Activated naive CD4-positive, alpha-beta T cell (primary cell): ENCODE measurements around the gene SDK1.

Source experiments
- DNase-seq, 4 experiments: peaks; one replicate each; lab custom pipeline; 2025; lab: John Stamatoyannopoulos, UW

The SDK1 gene

DNA sequence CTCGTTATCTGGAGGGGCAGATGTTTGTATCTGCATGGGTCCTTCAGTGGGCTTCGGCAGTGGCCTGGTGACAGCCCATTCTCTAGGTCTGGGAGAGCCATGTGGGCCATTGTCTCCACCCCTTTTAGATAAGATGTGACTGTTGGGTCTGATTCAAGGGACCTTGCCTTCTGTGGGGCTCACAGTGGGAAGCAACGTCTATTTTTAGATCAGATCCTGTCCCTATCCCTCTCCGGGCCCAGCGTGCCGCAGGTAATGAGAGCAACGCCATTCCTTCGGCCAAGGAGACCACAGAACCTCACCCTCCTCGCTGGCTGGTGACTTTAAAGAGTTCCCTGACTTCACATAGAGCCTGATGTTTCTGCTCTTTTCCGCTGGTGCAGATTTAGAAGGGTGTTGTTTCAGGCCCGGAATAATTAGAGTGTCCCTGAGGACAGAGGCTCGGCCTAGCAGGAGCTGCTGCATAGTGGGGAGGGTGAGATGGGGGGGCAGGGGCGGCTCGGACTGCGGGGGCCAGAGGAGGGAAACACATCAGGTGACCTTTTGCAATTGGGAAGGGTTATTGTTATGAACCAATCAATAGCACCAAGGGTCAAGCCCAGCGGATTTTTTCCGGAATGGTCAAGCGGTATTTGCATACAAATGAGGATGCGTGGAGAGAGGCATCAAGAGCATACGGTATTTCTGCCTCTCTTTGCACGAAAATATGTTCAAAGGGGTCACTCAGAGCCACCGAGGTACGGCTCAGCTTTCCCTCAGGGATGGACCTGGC is 878.0 kb downstream of the SDK1 start:
- DNase-seq, result no peak

GRCh38 chr7:4179688-4180380 is 878.8 kb downstream of the SDK1 start:
- DNase-seq, result no peak

DNA sequence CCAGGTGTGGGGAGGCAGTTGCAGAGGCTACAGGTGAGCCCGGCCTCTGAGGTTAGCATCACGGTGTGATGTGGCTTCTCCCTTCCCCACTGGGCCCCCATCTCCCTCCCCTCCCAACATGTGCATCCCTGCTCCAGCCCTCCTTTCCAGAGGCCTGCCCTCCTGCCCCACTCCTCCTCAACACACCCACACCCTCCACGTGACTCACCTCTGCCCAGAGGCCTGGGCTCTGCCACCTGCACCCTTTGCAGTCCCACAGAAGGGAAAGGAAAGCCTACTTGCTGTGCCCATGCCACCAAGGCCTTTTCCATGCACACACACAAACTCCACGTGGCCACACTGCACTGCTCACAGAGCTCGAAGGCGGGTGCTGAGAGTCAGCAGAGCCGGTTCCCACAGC is 880.4 kb downstream of the SDK1 start:
- no peak for DNase-seq

DNA sequence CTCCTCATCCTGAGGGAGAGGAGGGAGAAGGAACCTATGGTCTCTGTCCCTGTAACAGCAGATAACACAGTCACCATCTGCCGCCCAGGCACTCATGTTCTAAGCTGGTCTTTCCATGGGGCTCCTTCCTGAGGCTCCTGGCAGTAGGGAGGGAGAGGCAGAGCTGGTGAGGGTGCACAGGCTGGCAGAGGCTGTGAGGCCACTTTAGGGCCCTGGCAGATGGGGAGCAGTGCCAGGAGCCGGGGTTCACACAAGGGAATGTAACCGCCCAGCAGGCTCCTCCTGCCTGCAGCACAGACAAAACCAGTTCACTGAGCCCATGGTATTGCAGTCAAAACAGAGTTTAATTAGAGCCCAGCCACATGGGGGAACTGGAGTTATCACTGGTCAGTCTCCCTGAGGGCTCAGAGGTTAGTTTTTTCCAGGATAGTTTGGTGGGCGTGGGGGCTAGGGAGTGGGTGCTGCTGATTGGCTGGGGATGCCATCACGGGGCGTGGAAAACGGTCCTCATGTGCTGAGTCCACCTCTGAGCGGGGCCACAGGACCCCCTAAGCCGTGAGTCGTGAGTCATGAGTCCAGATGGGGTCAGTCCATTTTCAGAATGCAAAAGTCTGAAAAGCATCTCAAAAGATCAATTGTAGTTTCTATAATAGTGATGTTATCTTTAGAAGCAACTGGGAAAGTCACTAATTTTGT is 881.7 kb downstream of the SDK1 start:
- no peak for DNase-seq

- DNase-seq, result no peak
Observed at GRCh38 chr7:4184653-4185052, 883.6 kb downstream of the SDK1 start.

GRCh38 chr7:4185136-4185535 is 884.1 kb downstream of the SDK1 start:
- DNase-seq, result no peak

- no peak for DNase-seq
Observed at GRCh38 chr7:4185721-4186512, 884.9 kb downstream of the SDK1 start.

- DNase-seq, result no peak
Observed at GRCh38 chr7:4186513-4186780, 885.4 kb downstream of the SDK1 start.

DNA sequence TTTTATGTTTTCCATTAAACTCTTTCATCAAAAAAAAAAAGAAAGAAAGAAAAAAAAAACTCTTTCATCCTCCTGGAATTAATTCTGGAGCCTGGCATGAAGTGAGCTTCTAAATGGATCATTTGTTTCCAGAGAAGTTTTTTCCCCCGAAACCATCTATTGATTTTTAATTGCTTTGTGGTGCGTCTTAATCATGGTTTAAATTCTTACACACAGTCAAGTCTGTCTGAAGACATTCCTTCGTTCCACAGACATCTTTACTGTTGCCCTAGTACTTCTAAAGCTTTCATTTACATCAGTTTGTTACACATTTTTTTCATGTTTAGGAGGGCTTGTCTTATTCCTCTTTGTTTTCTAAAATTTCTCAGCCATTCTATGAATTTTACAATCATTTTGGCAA is 887.6 kb downstream of the SDK1 start:
- no peak for DNase-seq

DNA sequence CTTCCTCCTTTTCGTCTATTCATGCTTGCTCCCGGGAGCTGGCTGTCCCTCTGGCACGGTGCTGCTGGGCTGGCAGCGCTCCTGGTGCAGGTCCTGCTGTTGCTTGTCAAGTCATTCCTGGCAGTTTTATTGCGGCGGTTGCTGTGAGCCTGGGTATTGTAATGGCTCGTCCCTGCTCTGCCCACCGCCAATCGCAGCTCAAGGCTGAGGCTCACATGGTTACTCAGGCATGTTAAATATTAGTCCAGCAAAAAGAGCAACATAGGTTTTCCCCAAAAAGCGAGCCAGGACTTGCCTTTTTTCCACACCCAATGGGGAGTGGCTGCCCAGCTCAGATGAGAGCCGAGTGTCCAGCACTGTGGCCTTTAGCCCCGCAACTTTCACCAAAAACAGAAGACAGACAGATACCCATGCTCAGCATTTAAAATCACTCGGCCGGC is 888.1 kb downstream of the SDK1 start:
- DNase-seq, result no peak

DNA sequence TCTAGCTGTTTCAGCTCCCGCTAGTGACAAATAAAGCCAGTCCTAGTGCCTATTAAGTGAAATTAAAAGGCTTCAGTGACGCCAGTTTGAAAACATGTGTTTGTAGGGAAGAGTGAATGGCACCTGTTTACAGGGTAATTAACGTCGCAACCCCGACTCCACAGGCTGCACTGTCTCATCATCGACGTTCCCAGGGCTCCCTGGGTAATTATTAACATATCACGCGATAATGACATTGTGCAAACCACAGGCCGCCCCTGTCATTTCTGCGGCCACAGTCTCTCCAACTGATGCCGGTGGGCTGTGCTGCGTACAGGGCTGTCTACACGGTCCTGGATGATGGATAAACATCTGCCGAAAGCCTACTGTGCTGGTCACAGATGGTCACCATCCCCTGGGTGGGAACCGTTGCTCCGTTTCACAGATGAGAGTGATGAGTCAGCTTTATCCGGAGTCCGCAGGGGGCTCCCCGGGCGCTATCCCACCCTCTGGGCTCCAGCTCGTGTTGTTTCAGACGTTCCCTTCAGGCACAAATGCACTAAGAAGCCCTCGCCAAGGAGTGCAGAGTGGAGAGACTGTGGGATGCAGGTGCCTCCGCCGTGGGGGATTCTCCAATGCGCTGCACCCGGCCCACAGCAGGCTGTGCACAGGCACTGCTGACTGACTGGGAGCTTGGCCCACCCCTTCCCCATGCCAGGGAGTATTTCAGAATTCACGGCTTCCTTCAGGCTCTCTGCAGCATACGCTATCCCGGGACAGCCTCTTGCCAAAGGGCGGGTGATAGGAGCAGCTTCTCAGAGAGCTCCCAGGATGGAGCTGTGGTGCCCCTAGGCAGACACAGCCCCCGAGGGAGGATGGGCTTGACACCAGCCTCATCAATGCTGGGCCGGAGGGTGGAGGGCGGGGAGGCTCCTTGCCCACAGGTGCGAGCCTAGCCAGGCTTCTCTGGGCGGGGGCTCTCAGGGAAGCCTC is 889.2 kb downstream of the SDK1 start:
- DNase-seq, result no peak

DNA sequence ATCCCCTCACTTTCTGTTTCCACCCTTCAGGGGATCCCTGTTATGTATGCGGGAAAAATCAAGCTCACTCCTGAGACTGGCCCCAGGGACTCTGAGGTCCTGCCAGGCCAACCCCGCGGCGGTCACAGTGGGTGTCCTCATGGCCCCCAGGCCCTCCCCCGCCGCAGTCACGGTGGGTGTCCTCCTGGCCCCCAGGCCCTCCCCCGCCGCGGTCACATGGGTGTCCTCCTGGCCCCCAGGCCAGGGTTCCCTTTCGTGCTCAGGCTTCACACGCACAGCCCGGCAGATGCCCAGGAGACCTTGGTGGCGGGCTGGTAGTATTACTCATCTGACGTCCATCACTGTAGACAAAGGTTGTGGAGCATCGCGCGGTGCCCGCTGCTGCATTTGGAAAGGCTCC is 890.0 kb downstream of the SDK1 start:
- DNase-seq, result no peak

GRCh38 chr7:4191525-4191924 is 890.5 kb downstream of the SDK1 start:
- DNase-seq, result no peak

- no peak for DNase-seq
Observed at GRCh38 chr7:4195660-4196059, 894.6 kb downstream of the SDK1 start.

- DNase-seq, result no peak
Observed at GRCh38 chr7:4196121-4196819, 895.2 kb downstream of the SDK1 start.

DNA sequence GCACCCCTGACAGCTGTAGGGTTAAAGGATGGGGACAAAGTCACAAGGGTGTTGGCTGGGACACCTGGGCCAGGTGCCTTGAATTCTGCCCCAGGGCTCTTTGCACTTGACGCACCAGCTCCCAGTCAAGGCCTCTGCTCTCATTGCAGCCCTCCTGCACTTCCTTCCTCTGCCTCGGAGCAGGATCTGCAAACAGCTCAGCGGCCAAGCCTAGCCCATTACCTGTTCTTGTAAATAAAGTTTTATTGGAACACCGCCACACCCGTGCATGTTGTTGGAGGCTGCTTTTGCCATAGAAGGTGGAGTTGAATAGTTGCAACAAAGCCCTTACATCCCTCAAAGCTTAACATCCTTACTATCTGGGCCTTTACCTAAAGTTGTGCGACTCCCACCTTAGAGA is 897.2 kb downstream of the SDK1 start:
- no peak for DNase-seq

DNA sequence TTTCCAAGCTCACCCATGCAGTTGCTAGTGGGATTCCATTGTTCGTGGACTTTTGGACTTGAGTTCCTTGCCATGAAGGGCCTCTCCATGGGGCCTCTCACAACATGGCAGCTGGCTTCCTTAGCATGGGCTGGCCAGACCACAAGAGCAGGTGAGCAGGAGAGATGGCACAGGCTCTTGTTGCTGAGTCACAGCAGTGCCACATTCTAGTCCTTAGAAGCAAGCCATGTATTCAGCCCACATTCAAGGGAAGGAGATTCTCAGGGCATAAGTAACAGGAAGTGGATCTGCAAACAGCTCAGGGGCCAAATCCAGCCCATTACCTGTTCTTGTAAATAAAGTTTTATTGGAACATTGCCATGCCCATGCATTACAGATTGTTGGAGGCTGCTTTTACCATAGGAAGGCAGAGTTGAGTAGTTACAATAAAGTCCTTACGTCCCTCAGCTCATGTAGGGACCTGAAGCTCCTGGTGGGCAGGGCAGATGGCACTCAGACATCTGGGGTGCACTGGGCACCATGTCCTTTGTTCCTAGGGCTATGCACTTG is 899.6 kb downstream of the SDK1 start:
- no peak for DNase-seq

DNA sequence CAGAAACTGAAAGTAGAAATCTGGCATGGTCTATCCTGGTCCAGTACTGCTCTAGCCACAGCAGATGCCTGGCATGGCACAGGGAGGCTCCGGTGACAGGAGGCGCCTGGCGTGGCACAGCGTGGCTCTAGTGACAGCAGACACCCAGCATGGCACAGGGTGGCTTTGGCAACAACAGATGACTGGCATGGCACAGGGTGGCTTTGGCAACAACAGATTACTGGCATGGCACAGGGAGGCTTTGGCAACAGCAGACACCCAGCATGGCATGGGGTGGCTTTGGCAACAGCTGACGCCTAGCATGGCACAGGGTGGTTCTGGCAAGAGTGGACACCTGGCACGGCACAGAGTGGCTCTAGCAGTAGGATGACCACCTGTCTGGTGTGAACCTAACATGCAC is 900.5 kb downstream of the SDK1 start:
- no peak for DNase-seq

DNA sequence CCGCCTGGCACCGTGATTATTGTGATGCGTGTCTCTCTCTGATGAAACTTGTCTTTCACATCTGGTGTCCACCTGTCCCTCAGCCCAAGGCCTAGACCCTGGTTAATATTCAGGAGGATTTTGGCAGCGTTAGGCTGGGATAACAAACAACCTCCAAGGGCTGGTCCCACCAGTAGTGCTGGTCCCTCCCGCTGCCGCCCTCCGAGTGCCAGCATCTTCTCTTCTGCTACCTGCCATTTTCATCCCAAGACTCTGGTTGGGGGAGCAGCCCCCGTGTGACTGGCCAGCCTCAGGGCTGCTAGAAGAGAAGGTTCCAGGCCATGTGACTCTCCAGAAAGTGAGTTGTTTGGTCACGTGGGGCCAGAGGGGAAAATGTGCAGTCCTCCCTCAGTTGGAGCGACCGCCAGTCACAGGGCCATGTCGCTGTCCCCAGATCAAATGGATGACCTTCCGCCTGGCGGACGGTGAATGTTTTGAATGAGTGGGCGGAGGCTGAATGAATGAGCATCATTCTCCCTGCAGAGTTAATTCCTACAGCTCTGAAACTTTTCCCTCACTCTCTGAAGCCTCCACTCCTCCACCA is 901.2 kb downstream of the SDK1 start:
- DNase-seq, result no peak

- DNase-seq, result no peak
Observed at GRCh38 chr7:4202954-4203353, 901.9 kb downstream of the SDK1 start.
